GM21360 (cell line): Measurements from ENCODE around the gene PAK4.
"Not testable (repeated sequence)": the region's sequence is repeated elsewhere in the genome, so short reads cannot be mapped to it uniquely, and the experiment has no call there.

Experiments
- ATAC-seq: cut with Tn5 transposase; IDR thresholded peaks from one replicate; pipeline ENCODE4 v1.9.1; 2021; ENCODE audit warnings: mild to moderate bottlenecking, moderate library complexity; ENCODE audit not compliant: unreplicated experiment

Gene PAK4

DNA sequence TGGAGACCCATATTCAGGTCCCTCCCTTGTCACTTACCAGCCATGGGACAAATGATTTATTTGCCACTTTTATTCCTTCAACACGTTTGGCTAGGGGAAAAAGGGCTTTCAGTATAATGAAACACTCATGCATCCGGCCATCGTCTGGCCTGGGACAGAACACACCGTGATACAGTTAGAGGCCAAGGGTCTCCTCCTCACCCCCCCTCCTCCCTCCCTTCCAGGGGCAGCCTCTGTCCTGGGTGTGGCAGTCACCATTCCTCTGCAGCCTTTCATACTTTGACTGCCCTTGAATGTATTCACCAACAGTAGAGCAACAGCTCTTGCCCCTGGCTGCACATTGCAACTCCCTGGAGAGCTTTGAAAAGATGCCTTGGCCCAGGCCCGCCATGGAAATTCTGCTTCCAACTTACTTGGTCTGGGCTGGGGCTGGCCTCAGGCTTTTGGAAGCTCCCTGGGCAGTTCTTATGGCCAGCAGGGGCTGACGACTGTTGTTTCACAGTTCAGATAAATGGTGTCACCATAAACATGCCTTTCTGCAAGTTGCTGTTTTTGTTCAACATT, 3.0 kb downstream of the PAK4 start:
- ATAC-seq: no peak

DNA sequence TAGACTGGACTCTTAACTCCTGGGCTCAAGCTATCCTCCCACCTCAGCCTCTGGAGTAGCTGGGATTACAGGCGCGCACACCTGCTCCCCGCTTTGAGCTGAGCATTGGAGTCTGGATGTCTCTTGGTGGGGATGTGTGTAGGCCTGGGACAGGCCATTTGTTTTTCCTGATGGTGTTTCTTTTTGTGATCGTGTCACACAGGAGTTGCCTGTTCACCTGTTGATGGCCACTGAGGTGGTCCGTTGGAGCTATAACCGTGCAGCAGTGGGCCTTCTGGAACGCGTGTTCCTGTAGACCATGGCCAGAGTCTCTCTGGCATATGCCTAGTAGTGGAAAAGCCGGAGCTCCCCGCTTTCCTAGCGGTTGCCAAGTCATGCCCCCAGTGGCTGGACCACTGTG, 3.5 kb downstream of the PAK4 start:
- ATAC-seq: no peak

DNA sequence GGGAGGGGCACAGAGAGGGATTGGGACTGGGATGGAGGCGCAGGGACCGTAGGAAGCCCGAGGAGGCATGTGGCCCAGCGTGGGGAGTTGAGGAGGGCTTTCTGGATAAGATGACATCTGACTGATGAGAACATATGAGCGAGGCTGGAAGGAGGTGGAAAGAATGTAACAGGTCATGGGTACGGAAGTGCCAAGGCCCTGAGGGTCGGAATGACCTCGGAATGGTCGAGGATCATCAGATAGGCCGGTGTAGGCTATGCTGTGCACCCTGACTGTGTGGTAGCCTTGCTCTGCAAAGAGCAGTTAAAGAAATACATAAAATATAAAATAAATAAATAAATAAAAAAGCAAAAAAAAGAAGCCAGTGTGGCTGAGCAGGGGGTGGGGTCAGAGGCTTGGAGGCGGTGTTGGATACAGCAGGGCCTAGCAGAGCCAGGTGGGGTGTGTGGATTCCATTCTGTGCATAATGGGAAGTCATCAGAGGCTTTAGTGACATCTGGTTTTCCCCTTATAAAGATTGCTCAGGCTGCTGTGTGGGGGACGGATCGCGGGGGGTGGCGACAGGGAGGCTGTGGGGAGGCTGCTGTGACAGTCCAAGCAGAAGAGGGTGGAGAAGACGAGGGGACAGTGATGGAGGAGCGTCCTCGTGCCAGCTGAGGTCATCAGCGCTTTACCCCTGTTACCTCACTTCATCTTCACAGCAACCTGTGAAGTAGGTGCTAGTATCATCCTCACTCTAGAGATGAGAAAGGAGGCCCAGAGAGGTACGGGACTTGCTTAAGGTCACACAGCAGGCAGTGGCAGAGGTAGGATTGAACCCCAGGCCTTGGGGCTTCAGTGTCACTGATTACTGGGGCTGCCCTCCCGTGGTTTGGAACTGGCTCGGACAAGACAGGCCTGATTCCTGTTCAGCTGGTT, 5.0 kb downstream of the PAK4 start:
- ATAC-seq: no peak

DNA sequence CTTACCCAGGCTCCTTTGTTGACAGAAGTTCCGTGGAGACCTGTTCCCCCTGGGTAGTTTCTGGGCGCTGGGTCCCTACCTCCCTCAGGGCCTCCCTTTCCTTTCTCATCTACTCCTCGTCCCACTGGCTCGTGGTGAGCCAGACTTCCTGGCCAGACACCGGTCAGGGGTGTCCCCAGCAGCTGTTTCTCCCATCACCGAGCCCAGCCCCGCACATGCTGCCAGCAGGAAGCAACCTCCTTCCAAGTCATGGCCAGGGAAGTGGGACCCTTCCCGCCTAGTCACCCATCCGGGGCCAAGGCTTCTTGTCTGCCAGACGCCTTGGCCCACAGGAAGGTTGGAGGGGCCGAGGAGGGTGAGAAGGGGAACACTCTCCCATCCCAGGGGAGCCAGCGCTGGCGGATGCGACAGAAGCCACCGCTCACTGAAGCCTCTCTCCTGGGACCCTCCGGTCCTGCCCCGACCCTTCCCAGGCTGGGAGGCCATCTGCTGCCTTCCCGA, 5.7 kb downstream of the PAK4 start:
- no peak for ATAC-seq

DNA sequence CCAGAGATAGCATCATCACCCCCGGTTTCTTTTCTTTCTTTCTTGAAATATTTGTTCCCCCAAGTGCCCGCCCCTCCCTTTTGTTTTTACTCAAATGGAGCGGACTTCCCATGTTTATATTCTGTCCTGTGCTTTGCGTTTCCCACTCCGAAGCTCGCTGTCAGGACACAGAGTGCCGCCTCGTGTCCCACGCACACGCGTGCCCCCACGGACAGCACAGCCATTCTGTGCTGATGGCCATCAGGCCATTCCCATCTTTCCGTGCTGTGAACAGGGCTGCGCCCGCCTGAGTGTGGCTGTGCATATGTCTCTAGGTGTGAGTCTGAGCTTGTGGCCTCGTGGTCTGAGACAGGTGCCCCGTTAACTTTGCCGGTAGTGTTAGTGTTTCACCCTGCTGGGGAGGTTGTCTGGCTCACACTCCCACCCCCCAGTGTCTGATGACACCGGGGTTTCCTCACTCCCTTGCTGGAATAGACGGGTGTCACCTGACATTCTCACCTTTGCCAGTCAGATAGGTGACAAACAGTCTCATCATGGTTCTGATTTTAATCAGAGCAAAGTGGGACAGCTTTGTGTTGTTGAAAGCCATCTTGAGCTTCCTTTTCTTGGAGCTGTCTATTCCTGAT, 6.9 kb downstream of the PAK4 start:
- ATAC-seq: no peak

DNA sequence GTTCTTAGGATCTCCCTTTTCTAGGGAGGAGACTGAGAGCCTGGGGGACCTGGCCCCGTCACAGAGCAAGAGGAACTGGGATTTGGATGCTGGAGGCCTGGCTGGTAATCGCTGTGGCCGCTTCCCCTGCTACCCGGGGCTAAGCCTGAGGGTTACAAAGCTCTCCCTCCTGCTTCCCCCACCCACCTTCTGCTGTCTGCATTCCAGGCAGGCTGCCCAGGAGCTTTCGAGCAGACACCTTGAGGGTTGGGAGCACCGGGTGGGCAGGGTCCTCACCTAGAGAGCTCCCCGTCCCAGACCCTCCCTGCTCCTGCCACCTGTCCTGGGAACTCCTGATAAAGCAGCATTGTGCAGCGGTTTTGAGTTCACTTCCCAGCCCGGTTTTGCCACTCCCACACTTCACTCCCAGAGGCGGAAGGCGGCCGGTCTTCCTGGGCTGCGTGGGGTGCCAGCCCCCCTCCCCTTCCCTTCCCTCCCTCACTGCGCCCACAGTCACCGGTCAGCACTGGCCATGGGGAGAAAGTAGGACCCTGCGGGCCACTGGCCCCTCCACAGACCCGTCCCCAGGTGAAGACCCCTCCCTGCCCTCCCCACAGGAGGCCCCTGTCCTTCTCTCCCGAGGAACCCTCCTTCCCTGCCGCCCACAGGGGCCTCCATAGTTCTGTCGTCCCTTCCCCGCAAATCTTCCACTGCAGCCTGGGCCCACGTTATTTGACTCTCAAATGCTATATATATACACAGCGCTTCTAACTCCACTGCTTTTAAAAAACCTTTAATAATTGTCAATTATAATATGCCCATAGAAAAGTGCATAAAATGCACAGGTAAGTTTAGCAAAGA, 8.1 kb downstream of the PAK4 start:
- no peak for ATAC-seq

DNA sequence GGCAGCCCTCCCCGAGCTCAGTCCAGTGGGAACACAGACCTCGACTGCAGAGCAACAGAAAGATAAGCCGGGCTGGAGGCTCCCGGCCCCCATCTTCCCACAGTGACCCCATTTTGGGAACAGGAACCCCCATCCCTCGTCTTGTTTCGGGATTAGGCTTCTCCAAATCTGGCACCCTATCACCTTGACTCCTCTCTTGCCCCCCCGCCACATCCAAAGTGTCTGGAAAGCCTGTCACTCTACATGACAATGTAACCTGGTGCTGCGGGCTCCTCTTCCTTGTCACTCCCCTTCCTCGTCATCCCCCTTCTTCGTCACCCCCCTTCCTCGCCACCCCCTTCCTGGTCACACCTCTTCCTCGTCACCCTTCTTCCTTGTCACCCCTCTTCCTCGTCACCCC, 10.1 kb downstream of the PAK4 start:
- ATAC-seq: no peak

DNA sequence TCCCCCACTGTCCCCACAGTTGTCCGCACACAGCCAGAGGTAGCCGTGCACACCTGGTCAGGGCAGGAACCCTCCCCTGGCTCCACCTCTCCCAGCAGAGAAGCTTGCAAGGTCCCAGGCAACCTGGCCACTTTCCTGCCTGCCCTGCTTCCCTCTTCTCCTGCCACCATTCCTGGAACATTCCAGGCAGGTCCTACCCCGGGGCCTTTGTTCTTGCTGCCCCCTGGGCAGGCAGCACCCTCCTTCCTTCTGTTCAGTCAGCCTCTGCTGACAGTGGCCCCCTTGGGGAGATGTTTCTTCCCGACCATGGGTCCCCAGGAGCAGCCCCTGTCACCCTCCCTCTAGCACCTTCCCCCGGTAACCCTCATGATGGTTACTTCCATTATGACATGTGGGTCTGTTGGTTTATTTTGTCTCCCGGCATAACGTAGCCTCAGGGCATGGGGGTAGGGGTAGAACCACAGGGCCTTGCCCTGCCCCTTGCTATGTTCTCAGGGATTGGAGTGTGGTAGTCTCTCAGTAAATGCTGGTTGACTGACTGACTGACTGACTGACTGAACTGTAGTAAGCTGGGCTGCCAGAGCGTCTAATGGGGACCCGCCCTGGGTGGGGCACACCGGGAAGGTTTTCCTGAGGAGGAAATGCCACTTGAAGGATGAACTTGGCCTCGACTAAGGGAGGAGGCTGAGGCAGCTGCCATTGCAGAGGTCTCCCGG, 10.8 kb downstream of the PAK4 start:
- ATAC-seq: no peak

DNA sequence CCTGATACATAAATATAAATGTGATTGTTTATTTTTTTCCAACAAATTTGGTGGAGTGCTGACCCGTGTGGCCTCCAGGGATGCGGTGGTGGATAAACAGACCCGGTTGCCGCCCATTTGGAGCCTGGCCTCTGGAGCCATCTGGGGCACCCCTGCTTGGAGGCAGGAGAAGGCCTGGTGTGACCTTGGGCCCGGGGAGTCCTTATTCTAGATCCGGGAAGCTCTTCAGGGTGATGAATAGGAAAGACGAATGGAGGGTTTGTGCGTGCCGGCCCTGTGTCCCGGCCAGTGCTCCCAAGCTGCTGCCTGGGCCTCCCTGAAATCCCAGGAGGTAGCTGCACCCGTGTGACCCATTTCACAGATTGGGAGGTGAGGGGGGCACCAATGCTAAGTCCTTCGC, 11.5 kb downstream of the PAK4 start:
- ATAC-seq: no peak

DNA sequence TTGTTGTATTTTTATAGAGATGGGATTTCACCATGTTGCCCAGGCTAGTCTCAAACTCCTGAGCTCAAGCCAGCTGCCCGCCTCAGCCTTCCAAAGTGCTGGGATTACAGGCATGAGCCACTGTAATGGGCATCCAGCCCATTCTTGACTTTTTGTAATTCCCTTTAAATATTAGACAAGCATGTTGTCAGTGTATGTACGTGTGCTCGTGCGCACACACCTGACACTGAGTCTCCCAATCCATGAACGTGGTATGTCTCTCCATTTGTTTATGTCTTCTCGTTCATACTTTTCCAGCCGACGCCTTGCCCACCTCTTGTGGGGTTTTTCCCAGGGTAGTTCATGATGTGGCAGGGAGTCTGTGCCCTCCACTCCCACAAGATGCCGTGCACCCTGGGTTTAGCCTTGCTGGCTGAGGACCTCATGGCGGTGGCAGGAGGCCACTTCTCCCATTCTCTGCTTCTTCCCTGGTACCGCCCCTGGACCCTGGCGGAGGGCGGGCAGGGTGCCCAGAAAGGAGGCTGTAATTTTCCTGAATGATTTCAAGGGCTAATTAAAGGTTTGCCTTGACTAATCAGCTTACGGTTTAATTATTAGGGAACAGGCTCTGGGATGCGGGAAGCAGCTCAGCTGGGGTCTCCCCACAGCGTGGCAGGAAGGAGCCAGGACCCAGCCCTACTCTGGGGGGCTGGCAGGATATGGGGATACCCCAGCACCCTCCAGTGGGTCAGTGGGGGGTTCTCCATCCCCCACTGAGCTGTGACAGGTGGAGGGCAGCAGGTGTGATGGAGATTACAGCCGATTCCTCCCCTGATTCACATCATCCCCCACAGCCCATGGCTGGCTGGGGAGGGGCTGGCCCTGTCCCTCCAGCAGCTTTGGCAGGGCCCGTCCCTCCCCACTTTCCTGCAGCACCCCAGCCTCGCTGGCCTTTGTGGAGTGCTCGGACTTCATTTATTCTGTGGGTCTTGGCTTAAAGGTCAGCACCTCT, 12.9 kb downstream of the PAK4 start:
- no peak for ATAC-seq

DNA sequence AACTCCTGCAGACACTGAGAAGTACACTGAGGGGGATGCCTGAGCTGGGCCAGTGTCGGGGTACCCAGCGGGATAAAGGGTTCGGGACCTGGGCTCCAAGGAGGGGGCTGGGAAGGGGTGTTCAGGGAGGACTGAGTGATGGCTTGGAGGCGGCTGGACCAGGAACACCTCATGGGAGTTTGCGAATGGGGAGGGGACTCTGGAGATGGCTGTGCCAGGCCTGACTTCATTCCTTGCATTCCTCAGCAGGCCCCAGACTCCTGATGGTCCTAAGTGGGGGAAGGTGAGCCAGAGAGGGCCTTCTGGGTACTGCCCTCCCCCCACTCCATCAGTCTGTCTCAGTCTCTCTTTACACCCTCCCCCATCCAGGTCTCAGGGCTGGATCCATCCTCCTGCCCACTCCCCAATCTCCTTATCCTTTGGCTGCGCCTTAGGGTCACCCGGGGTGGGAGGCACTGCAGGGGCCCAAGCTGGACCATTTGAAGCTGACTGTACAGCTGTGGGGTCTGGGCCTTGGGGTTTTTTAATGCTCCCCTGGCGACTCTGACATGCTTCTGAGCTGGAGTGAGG, 13.8 kb downstream of the PAK4 start:
- no peak for ATAC-seq

DNA sequence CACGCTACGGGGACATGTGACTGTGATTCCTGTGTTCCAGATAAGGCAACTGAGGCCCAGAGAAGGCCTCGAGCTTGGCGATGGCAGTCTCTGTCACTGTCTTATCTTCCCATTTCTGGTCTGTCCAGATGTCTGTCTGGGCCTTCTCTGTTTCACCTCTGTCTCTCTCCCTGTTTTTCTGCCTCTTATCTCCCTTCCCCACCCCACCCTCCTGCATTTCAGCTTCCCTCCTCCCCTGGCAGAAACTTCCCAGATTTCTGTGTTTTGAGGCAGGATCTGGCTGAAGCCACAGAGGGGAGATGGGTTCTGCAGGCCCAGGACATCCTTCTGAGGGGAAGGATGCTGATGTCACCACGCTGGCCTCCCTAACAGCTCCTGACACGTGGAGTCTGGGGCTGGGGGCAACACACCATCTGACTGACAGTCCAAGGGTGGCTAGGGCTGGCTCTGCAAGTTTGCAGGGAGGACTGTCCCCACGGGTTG, 14.4 kb downstream of the PAK4 start:
- ATAC-seq: no peak

DNA sequence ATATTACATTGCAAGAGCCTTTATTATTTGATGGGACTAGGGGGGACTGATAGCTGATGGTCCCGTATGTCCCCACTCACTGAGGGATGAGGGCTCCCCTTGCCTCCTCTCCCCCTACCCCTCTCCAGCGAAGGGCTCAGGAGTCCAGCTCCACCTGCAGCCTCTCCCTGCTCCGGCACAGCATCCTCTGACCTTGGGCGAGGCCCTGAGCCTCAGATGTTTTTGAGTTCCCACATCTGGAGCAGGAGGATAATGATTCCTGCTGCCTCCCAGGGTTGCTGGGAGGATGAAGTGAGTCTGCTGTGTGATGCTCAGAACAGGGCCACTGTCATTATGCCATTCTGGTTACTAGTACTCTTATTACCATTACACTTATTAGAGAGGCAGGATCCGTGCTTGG, 15.0 kb downstream of the PAK4 start:
- ATAC-seq: no peak

DNA sequence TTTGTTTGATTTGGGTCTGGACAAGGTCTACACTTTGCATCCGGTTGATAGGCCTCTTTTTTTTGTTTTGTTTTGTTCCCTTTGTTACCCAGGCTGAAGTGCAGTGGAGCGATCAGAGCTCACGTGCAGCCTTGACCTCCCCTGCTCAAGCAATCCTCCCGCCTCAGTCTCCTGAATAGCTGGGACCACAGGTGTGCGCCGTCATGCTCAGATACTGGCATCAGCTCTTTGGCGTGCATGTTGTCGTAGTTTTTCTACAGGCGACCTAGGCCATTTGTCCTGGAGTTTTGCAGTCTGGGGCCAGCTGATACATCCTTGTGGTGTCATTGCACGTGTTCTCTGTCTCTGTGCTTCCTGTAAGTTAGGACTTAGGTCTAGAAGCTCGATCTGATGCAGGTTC, 16.3 kb downstream of the PAK4 start:
- ATAC-seq: no peak

DNA sequence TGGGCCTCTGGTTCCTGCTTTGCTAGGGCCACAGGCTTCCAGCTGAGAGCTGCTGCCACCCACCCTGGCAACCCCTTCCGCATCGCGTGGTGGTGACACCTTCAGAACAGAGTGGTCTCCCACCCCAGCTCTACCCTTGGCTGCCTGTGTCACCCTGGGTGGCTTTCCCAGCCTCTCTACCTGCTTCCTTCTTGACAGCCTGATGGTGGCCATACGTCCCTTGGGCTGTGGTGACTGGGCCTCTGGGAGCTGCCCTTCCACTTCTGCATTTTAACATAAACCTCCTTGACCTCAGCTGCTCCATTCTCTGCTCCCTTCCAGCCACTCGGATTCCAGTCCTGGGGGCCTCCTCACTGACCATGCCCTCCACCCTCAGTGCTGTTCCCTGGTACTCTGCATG, 17.0 kb downstream of the PAK4 start:
- ATAC-seq: no peak

DNA sequence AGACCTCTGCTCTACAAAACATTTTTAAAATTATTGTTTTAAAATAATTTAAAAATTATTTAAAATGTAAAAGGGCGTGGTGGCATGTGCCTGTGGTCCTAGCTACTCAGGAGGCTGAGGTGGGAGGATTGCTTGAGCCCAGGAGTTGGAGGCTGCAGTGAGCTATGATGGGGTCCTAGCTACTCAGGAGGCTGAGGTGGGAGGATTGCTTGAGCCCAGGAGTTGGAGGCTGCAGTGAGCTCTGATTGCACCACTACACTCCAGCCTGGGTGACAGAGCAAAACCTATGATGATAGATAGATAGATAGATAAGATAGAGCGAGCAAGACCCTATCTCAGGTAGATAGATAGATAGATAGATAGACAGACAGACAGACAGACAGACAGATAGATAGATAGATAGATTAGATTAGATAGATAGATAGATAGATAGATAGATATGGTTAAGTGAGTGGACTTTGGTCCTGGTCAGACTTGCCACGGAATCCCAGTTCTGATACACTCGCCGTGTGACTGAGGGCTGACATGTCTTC, 18.2 kb downstream of the PAK4 start:
- not testable (repeated sequence) for ATAC-seq

DNA sequence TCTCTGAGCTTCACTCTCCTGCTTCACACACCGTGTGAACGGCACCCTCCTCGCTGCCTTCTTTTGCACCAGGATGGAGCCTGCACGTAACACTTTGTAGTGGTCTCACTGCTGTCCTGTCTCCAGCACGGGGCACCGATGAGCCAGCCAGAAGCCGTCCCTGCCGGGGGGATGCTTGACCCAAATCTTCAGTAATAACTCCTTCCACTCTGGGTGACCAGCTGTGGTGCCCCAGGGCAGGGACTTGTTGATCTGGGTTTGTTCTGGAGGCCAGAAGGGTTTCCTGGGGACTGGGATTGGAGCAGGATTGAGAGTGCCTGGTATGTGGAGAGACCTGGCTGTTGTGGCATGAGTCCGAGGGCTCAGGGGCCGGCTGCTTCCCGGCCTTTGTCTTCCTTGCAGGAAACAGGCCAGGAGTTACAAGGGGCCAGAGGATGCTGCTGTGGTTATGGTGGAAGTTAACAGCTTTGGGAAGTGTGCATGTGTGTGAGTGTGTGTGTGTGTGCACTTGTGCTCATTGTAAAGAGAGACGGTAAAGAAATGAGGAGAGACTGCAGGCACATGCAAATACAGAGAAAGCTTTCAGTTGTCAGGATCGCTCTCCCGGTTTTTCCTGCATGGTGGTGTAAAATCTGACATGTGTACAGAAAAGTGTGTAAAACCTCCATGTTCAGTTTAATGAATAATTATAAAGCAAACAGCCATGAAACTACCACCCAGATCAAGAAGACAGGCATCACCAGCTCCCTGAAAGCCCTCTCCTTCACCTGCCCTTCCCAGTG, 18.9 kb downstream of the PAK4 start:
- no peak for ATAC-seq
